Thyroid gland (tissue), 4 donors: ENCODE results near the gene GP9.

Experiments
- CTCF ChIP-seq, 6 experiments: fragments of 200-600 bp in 3 of 6; fragments of 450-650 bp in 3 of 6; sonication (generic) in 3 of 6; IDR thresholded peaks; one replicate each; pipeline ENCODE4 v1.5.1; 2016 to 2019; ENCODE audit warnings: antibody characterized with exemption in 6 of 6, mild to moderate bottlenecking in 2 of 6, inconsistent platforms in 1 of 6, moderate library complexity in 1 of 6
- POLR2A ChIP-seq, 2 donors: fragments of 450-650 bp; IDR thresholded peaks; one replicate each; pipeline ENCODE4 v1.6.1; 2017; ENCODE audit warnings: antibody characterized with exemption in 2 of 2, mild to moderate bottlenecking in 2 of 2, moderate library complexity in 1 of 2

DNA sequence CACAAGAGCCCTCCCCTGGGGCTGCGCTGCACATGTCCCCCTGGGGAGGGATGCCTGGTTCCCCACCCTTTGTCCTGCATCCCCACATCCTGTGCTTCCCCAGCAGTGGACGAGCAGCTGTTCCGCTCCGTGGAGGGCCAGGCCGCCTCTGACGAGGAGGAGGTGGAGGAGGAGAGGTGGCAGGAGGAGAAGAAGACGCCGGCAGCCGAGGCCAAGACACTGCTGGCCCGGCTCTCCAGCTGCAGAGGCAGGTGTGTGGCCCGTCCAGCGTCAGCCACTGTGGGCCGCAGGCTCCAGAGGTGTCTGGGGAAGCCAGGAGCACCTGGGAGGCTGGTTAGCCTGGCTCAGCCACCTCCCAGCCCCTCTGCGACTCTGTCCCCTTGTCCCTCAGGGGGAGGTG lies 27.9 kb upstream of the GP9 start:
- no peak for TF ChIP-seq CTCF (IDR thresholded peaks at IDR 0.05)
- no peak for TF ChIP-seq POLR2A (IDR thresholded peaks at IDR 0.05)
